Left ventricle myocardium inferior (tissue), 1 donor: Measurements from ENCODE around the gene TRMU. TPM values are rescaled to one million over a fixed set of nuclear protein-coding genes. Genes with fewer than 3 reads are reported as not detected.

Experiments used
- DNase-seq: peaks from one replicate; pipeline ENCODE4 v3.0.0-alpha.2; 2020
- H3K27ac ChIP-seq: fragments of 200-600 bp; replicated peaks from 2 replicates; pipeline ENCODE4 v1.8.0; 2021
- H3K27me3 ChIP-seq: fragments of 200-600 bp; 2 replicates; pipeline ENCODE4 v1.8.0; 2021; ENCODE audit warnings: low read depth
- H3K36me3 ChIP-seq: fragments of 200-600 bp; 2 replicates; pipeline ENCODE4 v1.8.0; 2021
- H3K4me1 ChIP-seq: fragments of 200-600 bp; 2 replicates; pipeline ENCODE4 v1.8.0; 2021
- H3K4me3 ChIP-seq: fragments of 200-600 bp; 2 replicates; pipeline ENCODE4 v1.8.0; 2021; ENCODE audit warnings: mild to moderate bottlenecking, moderate library complexity
- H3K9me3 ChIP-seq: fragments of 200-600 bp; replicated peaks from 2 replicates; pipeline ENCODE4 v1.8.0; 2021
- CTCF ChIP-seq: fragments of 200-600 bp; IDR thresholded peaks from 2 replicates; pipeline ENCODE4 v1.8.0; 2021; ENCODE audit warnings: antibody characterized with exemption, mild to moderate bottlenecking, borderline replicate concordance
- intact Hi-C: fragments of 100-400 bp; cut with micrococcal nuclease; formaldehyde crosslinking; loops from one replicate; pipeline ENCODE4 v1.11.0; 2022
- total RNA-seq: library from RNA; stranded (reverse); fragmentation: NEBNext Ultra II Directional; extraction: Animal tissue kit (Norgen Biotek cat#: 25700); gene quantifications from one replicate; pipeline ENCODE4 v1.2.1, GENCODE V29; 2021
- donor health status: DM: no; HTN: yes; CAD: no; lungs with severe emphysema.

Gene TRMU
- total RNA-seq, 1 donor from 2014 or later, result 42.0 TPM

GRCh38 chr22:46390105-46390651 is 54.7 kb downstream of the TRMU start:
- H3K27me3 ChIP-seq, result no peaks in the 10 kb centered on the region
- H3K27ac ChIP-seq, result no peak overlapping the region
- intact Hi-C loops, result no loop called here
- TF ChIP-seq CTCF, result no peak
- H3K4me1 ChIP-seq, result peaks cover 9% of the 10 kb centered on the region
- no peaks in the 10 kb centered on the region for H3K36me3 ChIP-seq
- no peak for DNase-seq
- no peaks in the 10 kb centered on the region for H3K9me3 ChIP-seq
- H3K4me3 ChIP-seq, result peak overlapping the region; percentile 1

GRCh38 chr22:46390652-46391301 is 55.3 kb downstream of the TRMU start:
- intact Hi-C loops, result no loop called here
- peak; percentile 50 for TF ChIP-seq CTCF

GRCh38 chr22:46391486-46392136 is 56.1 kb downstream of the TRMU start:
- H3K9me3 ChIP-seq, result no peaks in the 10 kb centered on the region
- DNase-seq, result no peak
- H3K36me3 ChIP-seq, result no peaks in the 10 kb centered on the region

More at GRCh38 chr22:46390652-46391301, 55.3 kb downstream of the TRMU start:
- Histone ChIP-seq H3K9me3 (no peaks in the 10 kb centered on the region), H3K27me3 (no peaks in the 10 kb centered on the region), H3K36me3 (no peaks in the 10 kb centered on the region), H3K4me3 (peak overlapping the region; percentile 1), H3K27ac (no peak overlapping the region), H3K4me1 (peaks cover 9% of the 10 kb centered on the region)
- peak; percentile 61 for DNase-seq

GRCh38 chr22:46392137-46392844 is 56.8 kb downstream of the TRMU start:
- no peak for DNase-seq
- no peaks in the 10 kb centered on the region for H3K36me3 ChIP-seq
- TF ChIP-seq CTCF, result no peak

More at GRCh38 chr22:46391486-46392136, 56.1 kb downstream of the TRMU start:
- no peak for TF ChIP-seq CTCF
- H3K27me3 ChIP-seq, result no peaks in the 10 kb centered on the region
- H3K4me1 ChIP-seq, result peaks cover 9% of the 10 kb centered on the region
- intact Hi-C loops, result no loop called here
- no peak overlapping the region for H3K27ac ChIP-seq
- H3K4me3 ChIP-seq, result no peak overlapping the region

GRCh38 chr22:46393873-46394272 is 58.4 kb downstream of the TRMU start:
- no peaks in the 10 kb centered on the region for H3K9me3 ChIP-seq
- H3K4me3 ChIP-seq, result no peak overlapping the region
- no peak overlapping the region for H3K27ac ChIP-seq
- no peak for DNase-seq
- peaks cover 9% of the 10 kb centered on the region for H3K4me1 ChIP-seq
- no peaks in the 10 kb centered on the region for H3K27me3 ChIP-seq
- TF ChIP-seq CTCF, result no peak
- intact Hi-C loops, result no loop called here
- no peaks in the 10 kb centered on the region for H3K36me3 ChIP-seq

More at GRCh38 chr22:46392137-46392844, 56.8 kb downstream of the TRMU start:
- intact Hi-C loops, result no loop called here
- Histone ChIP-seq H3K4me3 (no peak overlapping the region), H3K9me3 (no peaks in the 10 kb centered on the region), H3K4me1 (peaks cover 9% of the 10 kb centered on the region), H3K27me3 (no peaks in the 10 kb centered on the region), H3K27ac (no peak overlapping the region)
